ENCODE results near the gene CHRM4.

CHRM4 gene

DNA sequence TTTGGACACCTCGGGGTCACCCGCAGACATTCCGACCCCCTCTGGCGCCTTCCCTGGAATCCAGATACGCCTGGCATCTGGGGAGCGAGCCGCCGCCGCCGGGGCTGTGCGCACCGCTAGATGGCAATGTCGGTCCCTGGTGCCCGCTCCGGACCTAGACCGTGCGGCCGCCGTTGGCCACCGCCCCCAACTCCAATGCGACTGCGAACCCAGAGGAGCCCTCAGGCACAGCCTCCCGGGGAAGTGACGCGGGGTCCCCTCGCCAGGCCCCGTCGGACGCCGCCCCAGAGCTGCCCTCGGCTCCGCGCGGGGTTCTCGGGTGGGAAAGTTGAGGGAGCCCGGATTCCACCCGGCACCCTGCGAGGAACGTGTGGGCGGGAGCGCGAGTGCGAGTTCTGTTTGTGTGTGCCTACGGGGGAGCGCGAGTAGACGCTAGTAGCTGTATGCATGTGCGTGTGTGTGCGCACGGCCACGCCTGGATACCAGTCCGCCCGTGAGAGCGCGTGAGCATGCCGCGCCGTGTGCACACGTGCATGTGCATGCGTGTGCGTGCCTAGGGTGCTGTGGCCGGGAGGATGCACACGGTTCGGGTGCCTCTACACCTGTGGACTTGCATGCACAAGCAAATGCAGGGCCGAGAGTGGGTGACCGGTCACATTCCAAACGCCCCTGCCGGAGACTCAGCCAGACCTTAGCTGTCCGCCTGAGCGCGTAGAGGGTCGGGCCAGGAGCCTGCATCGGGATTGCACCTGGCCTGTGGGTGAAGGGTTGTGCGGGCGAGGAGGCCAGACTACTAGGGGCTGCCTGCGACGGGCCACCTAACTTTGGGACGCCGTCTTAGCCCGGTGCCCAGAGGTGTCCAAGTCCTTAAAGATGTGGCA lies 1.9 kb downstream of the CHRM4 start:
- H2AFZ ChIP-seq (ENCODE audit: low read depth) = peak overlapping the region; percentile 66; the same call in 1 of the 2 replicates
- H3K27ac ChIP-seq = no peak overlapping the region
- peaks cover 35% of the 10 kb centered on the region for H3K27me3 ChIP-seq (ENCODE audit: insufficient read depth, low read depth)
- H3K4me1 ChIP-seq (ENCODE audit: low read depth, poor library complexity, severe bottlenecking) = peaks cover 5% of the 10 kb centered on the region
- no peaks in the 10 kb centered on the region for H3K79me2 ChIP-seq (ENCODE audit: insufficient read depth, low read depth)
- H3K4me3 ChIP-seq (IDR thresholded peaks at IDR 0.05; ENCODE audit: insufficient read depth, low read depth, low read length) = no peak overlapping the region
- H3K36me3 ChIP-seq (ENCODE audit: insufficient read depth) = no peaks in the 10 kb centered on the region
- H3K4me2 ChIP-seq = peak overlapping the region; percentile 80
- H4K20me1 ChIP-seq (ENCODE audit: insufficient read depth) = no peaks in the 10 kb centered on the region
- peak; percentile 73 for TF ChIP-seq CTCF (conservative IDR thresholded peaks at IDR 0.05; ENCODE audit: low read depth, low read length)
- no peak overlapping the region for H3K9ac ChIP-seq

DNA sequence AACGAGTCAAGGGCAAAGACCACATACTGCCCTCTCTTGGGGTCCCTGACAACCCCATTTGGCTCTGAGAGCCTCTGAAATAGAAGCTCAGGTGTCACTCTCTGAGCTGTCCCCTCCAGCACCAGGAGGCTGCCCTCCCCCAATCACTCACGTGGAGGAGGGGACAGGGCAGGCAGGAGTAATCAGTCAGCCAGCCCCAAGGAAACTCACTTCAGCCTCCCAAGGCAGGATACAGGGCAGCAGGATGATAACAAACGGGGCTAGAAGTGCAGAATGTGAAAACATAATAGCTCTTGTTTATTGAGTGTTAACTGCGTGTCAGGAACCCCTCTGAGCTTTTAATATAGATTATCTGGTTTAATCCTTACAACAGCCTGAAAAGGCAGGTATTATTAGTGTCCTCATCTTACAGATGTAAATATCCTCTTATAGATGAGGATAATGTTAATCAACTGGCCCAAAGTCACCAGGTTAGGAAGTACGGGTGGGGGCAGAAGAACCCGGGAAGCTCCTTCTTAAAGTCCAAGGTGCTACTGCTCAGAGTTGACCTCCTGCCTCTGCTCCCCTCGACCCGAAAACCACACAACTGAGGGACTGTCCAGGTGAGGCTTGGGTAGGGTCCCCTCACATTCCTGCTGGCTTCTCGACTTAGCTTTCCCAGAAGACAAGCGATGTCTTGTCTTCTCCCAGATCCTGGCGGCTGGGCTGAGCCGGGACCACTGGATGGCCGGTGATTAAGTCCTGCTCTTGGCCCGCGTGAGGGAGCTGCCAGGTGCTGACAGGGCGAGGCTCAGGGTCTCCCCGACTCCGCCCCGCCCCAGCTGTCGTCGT lies 2.7 kb downstream of the CHRM4 start:
- Histone ChIP-seq H3K79me2 (ENCODE audit: insufficient read depth, low read depth) (no peaks in the 10 kb centered on the region), H3K27me3 (ENCODE audit: insufficient read depth, low read depth) (peaks cover 35% of the 10 kb centered on the region), H3K4me3 (IDR thresholded peaks at IDR 0.05; ENCODE audit: insufficient read depth, low read depth, low read length) (no peak overlapping the region), H3K9ac (no peak overlapping the region), H3K4me1 (ENCODE audit: low read depth, poor library complexity, severe bottlenecking) (peaks cover 5% of the 10 kb centered on the region), H3K36me3 (ENCODE audit: insufficient read depth) (no peaks in the 10 kb centered on the region), H2AFZ (ENCODE audit: low read depth) (no peak overlapping the region), H3K4me2 (peak overlapping the region; percentile 80; the same call in 1 of the 2 replicates), H3K27ac (no peak overlapping the region), H4K20me1 (ENCODE audit: insufficient read depth) (no peaks in the 10 kb centered on the region)
- TF ChIP-seq CTCF (conservative IDR thresholded peaks at IDR 0.05; ENCODE audit: low read depth, low read length) = no peak

DNA sequence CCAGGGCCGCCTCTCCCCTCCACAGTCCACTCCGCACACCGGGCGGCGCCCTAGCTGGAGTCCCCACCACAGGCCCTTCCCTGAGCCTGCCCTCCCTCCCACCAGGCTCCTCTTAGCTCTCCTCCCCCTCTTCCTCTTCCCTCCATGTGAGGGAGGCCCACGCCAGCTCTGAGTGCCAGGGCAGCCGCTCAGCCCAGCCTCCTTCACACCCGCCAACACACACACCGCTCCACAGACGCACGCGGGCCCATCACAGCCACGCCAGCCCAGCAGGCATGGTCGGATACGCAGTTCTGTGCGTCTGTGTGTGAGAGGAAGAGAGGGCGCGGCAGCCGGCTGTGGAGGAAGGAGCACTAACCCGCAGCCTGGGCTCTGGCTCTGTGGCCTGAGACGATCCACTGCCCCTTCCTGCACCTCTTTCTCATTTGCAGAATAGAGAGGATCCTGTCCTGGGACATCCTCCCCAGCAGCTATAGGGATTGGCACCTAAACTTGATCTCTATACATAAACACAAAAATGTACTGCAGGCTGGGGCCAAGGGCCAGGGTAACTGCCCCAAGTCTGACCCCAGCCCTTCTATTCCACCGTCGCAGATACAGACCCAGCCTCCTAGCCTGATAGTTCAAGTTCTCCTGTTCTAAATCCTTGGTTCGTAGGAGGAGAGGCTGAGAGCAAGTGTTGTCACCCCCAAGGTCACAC lies 3.5 kb downstream of the CHRM4 start:
- H3K9ac ChIP-seq = no peak overlapping the region
- H2AFZ ChIP-seq (ENCODE audit: low read depth) = no peak overlapping the region

More for the DNA sequence above, 3.5 kb downstream of the CHRM4 start:
- H3K4me1 ChIP-seq (ENCODE audit: low read depth, poor library complexity, severe bottlenecking) = peaks cover 5% of the 10 kb centered on the region
- no peak overlapping the region for H3K4me3 ChIP-seq (IDR thresholded peaks at IDR 0.05; ENCODE audit: insufficient read depth, low read depth, low read length)
- no peak for TF ChIP-seq CTCF (conservative IDR thresholded peaks at IDR 0.05; ENCODE audit: low read depth, low read length)
- H3K36me3 ChIP-seq (ENCODE audit: insufficient read depth) = no peaks in the 10 kb centered on the region
- H3K4me2 ChIP-seq = no peak overlapping the region
- H3K27ac ChIP-seq = no peak overlapping the region
- H4K20me1 ChIP-seq (ENCODE audit: insufficient read depth) = no peaks in the 10 kb centered on the region
- H3K79me2 ChIP-seq (ENCODE audit: insufficient read depth, low read depth) = no peaks in the 10 kb centered on the region
- peaks cover 37% of the 10 kb centered on the region for H3K27me3 ChIP-seq (ENCODE audit: insufficient read depth, low read depth)
